GM12878 (cell line): ENCODE results near the gene DNAI2. TPM values are rescaled to one million over a fixed set of nuclear protein-coding genes. Genes with fewer than 3 reads are reported as not detected.

ENCODE experiments used
- ATAC-seq: fragments of 200-7000 bp; cut with Tn5 transposase; 3 replicates; pipeline ENCODE4 v1.9.1; 2020; ENCODE audit warnings: mild to moderate bottlenecking, moderate library complexity
- BruUV-seq: library from RNA; stranded (reverse); fragments of 400-500 nt; replicated peaks from 2 replicates; lab custom pipeline; 2021; lab: Mats Ljungman, UMichigan
- CTCF ChIA-PET: fragments of 300-600 bp; sonication (Branson Sonifier 250); formaldehyde crosslinking; extraction: SDS; loops from one replicate; lab custom pipeline; 2021; ENCODE audit warnings: inconsistent platforms; lab: Yijun Ruan, JAX
- POLR2A ChIA-PET: fragments of 350-600 bp; formaldehyde crosslinking; extraction: SDS; loops from one replicate; lab custom pipeline; 2021; ENCODE audit warnings: inconsistent platforms; lab: Charles Lee
- RAD21 ChIA-PET: fragments of 300-600 bp; sonication (Branson Sonifier 250); formaldehyde crosslinking; loops from one replicate; lab custom pipeline; 2023; ENCODE audit warnings: antibody characterized with exemption; ENCODE audit not compliant: unreplicated experiment; lab: Charles Lee
- SMC1A ChIA-PET: fragments of 300-600 bp; sonication (Branson Sonifier 250); formaldehyde crosslinking; loops from one replicate; lab custom pipeline; 2023; ENCODE audit not compliant: unreplicated experiment, uncharacterized antibody; lab: Charles Lee
- DNase-seq: peaks from one replicate; pipeline ENCODE4 v3.0.0-alpha.2; 2011; ENCODE audit warnings: low read depth, low spot score
- FAIRE-seq: peaks from 3 replicates; lab custom pipeline; 2011; peaks lifted over from hg19 to GRCh38; lab: Jason Lieb, UNC
- H2AFZ ChIP-seq: 2 replicates; pipeline ENCODE4 v1.6.0; 2011; ENCODE audit warnings: low read depth, low read length, control low read depth; ENCODE audit not compliant: control insufficient read depth
- H3K27ac ChIP-seq: 2 replicates; pipeline ENCODE4 v1.5.1; 2011; ENCODE audit warnings: control low read depth; ENCODE audit not compliant: control insufficient read depth, insufficient read depth
- H3K27me3 ChIP-seq, 2 experiments: replicated peaks in 1 of 2; 2 replicates each; pipeline versions ENCODE4 v1.6.0 to v1.6.1; 2011; ENCODE audit warnings: low read length in 1 of 2; ENCODE audit not compliant: control insufficient read depth in 2 of 2, insufficient read depth in 2 of 2
- H3K36me3 ChIP-seq, 2 experiments: 2 replicates each; pipeline ENCODE4 v1.5.1; 2011; ENCODE audit warnings: low read length in 1 of 2; ENCODE audit not compliant: control insufficient read depth in 2 of 2, insufficient read depth in 2 of 2
- H3K4me1 ChIP-seq: 2 replicates; pipeline ENCODE4 v1.6.1; 2011; ENCODE audit warnings: mild to moderate bottlenecking, low read length, moderate library complexity, mixed read lengths; ENCODE audit not compliant: control insufficient read depth, insufficient read depth
- H3K4me2 ChIP-seq: 2 replicates; pipeline ENCODE4 v1.6.0; 2011; ENCODE audit warnings: control low read depth; ENCODE audit not compliant: control insufficient read depth, insufficient read depth
- H3K4me3 ChIP-seq: fragments of 200-600 bp; sonication (generic); 2 replicates; pipeline ENCODE4 v1.5.1; 2016
- H3K79me2 ChIP-seq: 2 replicates; pipeline ENCODE4 v1.6.0; 2011; ENCODE audit warnings: low read length; ENCODE audit not compliant: control insufficient read depth, insufficient read depth
- H3K9ac ChIP-seq: 2 replicates; pipeline ENCODE4 v1.8.0; 2011; ENCODE audit warnings: low read length, control low read depth, mixed read lengths; ENCODE audit not compliant: control insufficient read depth, insufficient read depth
- H3K9me3 ChIP-seq: replicated peaks from 3 replicates; pipeline ENCODE4 v1.5.1; 2011; ENCODE audit warnings: mild to moderate bottlenecking, low read length; ENCODE audit not compliant: control insufficient read depth, insufficient read depth
- H4K20me1 ChIP-seq: 2 replicates; pipeline ENCODE4 v1.6.0; 2011; ENCODE audit not compliant: control insufficient read depth, insufficient read depth
- IKZF2 ChIP-seq, 2 experiments: fragments of 450-650 bp; IDR thresholded peaks; 2 replicates each; pipeline ENCODE4 v1.6.1; 2017; ENCODE audit warnings: mild to moderate bottlenecking in 2 of 2, moderate library complexity in 2 of 2
- JUNB ChIP-seq: IDR thresholded peaks from 2 replicates; pipeline ENCODE4 v1.6.1; 2016; ENCODE audit warnings: antibody characterized with exemption, mild to moderate bottlenecking
- JUND ChIP-seq: IDR thresholded peaks from 2 replicates; pipeline ENCODE4 v1.6.1; 2012; ENCODE audit warnings: low read depth, mild to moderate bottlenecking, low read length, improper control_type of control experiment, moderate library complexity
- KDM1A ChIP-seq: fragments of 200-600 bp; sonication (generic); IDR thresholded peaks from 2 replicates; pipeline ENCODE4 v1.6.1; 2016; ENCODE audit warnings: borderline replicate concordance
- MYB ChIP-seq: fragments of 150-350 bp; IDR thresholded peaks from 2 replicates; pipeline ENCODE4 v1.6.1; 2014; ENCODE audit warnings: mild to moderate bottlenecking, low read depth, low read length, borderline replicate concordance
- NFYB ChIP-seq: IDR thresholded peaks from 2 replicates; pipeline ENCODE4 v1.6.1; 2011; ENCODE audit warnings: low read depth, mild to moderate bottlenecking, low read length, improper control_type of control experiment, moderate library complexity; ENCODE audit not compliant: insufficient read depth
- POLR2AphosphoS5 ChIP-seq: IDR thresholded peaks from 2 replicates; pipeline ENCODE4 v1.6.1; 2011; ENCODE audit warnings: mild to moderate bottlenecking, low read length, inconsistent platforms
- SMAD5 ChIP-seq: IDR thresholded peaks from 2 replicates; pipeline ENCODE4 v1.6.1; 2016; ENCODE audit warnings: antibody characterized with exemption, low read depth
- SREBF1 ChIP-seq: IDR thresholded peaks from 2 replicates; pipeline ENCODE4 v1.6.1; 2012; ENCODE audit warnings: mild to moderate bottlenecking, low read length
- ZNF207 ChIP-seq: fragments of 450-650 bp; IDR thresholded peaks from 2 replicates; pipeline ENCODE4 v1.6.1; 2014; ENCODE audit warnings: antibody characterized with exemption, mild to moderate bottlenecking, borderline replicate concordance
- WGBS: methylation state at CpG from one replicate; pipeline ENCODE4 v1.1.6; 2016; ENCODE audit warnings: low lambda C conversion rate; ENCODE audit not compliant: insufficient replicate concordance, insufficient coverage; ENCODE audit errors: missing lambda C conversion rate; 5-methylcytosine and 5-hydroxymethylcytosine counted together
- in situ Hi-C: fragments of 300-500 bp; cut with MboI; formaldehyde crosslinking; loops from 9 replicates; pipeline ENCODE4 v1.14.3; 2018; ENCODE audit warnings: mixed read lengths
- intact Hi-C: fragments of 100-400 bp; cut with micrococcal nuclease; formaldehyde crosslinking; loops from one replicate; pipeline ENCODE4 v1.14.2; 2022; ENCODE audit not compliant: unreplicated experiment
- polyA plus RNA-seq, 11 experiments: library from polyadenylated mRNA; depleted of rRNA in 4 of 11; unstranded in 6 of 11; stranded (reverse) in 5 of 11; fragments of >200 nt; fragmentation: Nextera tagmentation in 4 of 11; fragmentation: Illumina TruSeq in 1 of 11; extraction: Ambion mirVana in 4 of 11; extraction: Trizol in 1 of 11; gene quantifications; 1 replicate in 1 of 11; 2 replicates in 10 of 11; pipeline versions ENCODE4 v1.2.1 to v1.2.3, GENCODE V29; 2011 to 2016; ENCODE audit warnings: inconsistent platforms in 2 of 11, missing spikeins in 2 of 11, low read depth in 1 of 11
- total RNA-seq, 4 experiments: library from RNA; depleted of rRNA in 3 of 4; stranded (reverse); fragments of >200 nt in 3 of 4; fragmentation: Illumina TruSeq in 1 of 4; extraction: Trizol in 1 of 4; gene quantifications; 2 replicates each; pipeline versions ENCODE4 v1.2.1 to v1.2.3, GENCODE V29; 2013 to 2021

DNAI2 gene
- total and polyA plus RNA-seq, 10 of the 15 experiments (the other 5 are each of a cell fraction or from before 2014, with no cell fraction given): 0.04 to 1.8 (median 0.13) TPM

DNA sequence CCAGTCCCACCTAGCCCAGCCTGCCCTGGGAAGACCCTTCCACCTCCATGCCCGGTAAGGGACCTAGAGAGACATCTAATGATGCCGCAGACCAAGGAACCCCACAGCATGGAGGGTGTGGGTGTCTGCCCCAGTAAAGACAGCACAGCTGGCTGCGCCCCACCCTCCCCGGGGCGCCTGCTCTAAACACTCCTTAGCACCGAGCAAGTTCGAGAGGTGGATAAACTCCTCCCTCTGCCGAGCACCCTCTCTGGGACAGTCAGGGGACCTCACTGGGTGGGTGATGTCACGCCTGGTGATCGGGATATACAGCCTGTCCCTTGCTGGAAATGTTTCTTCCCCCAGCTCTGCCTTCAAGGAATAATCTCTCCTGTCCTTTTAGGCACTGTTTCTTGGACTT is 16.7 kb upstream of the DNAI2 start:
- 79% methylated on average over 10 of the region's 10 CpGs for WGBS
- H2AFZ ChIP-seq: no peak overlapping the region
- ChIA-PET SMC1A (no interaction called here), CTCF (no interaction called here), POLR2A (no interaction called here), RAD21 (no interaction called here)
- no peak overlapping the region for H3K27ac ChIP-seq
- no peaks in the 10 kb centered on the region for H3K4me1 ChIP-seq
- ATAC-seq (no peak), DNase-seq (no peak), FAIRE-seq (no peak)
- H3K79me2 ChIP-seq: no peaks in the 10 kb centered on the region
- H3K36me3 ChIP-seq: peaks cover 0 to 5% of the 10 kb centered on the region in 2 experiments; a peak in 1 of 4 replicates
- no peak overlapping the region for H3K9ac ChIP-seq
- no peaks in the 10 kb centered on the region for H3K9me3 ChIP-seq
- no peaks in the 10 kb centered on the region for H3K27me3 ChIP-seq
- BruUV-seq: no TSS peak
- no peak overlapping the region for H3K4me2 ChIP-seq
- intact Hi-C loops (no loop called here), in situ Hi-C loops (no loop called here)
- no peak for TF ChIP-seq POLR2AphosphoS5
- no peak for TF ChIP-seq MYB
- H4K20me1 ChIP-seq: no peaks in the 10 kb centered on the region
- no peak overlapping the region for H3K4me3 ChIP-seq

- Histone ChIP-seq H3K9me3 (no peaks in the 10 kb centered on the region), H3K4me2 (no peak overlapping the region), H3K4me1 (no peaks in the 10 kb centered on the region), H3K36me3 (no peaks in the 10 kb centered on the region), H3K27me3 (no peaks in the 10 kb centered on the region), H3K79me2 (no peaks in the 10 kb centered on the region), H2AFZ (no peak overlapping the region), H3K9ac (no peak overlapping the region), H3K27ac (no peak overlapping the region), H4K20me1 (no peaks in the 10 kb centered on the region), H3K4me3 (no peak overlapping the region)
- intact Hi-C loops: no loop called here
- ChIA-PET SMC1A (interaction anchor here (1.6 kb wide), 1 partner anchor 37 kb away, joined by 3 read pairs; no protein-coding TSS in a partner anchor), CTCF (interaction anchor here (0.8 to 1.2 kb wide), 2 partner anchors 38 to 109 kb away, joined by 3 read pairs; no protein-coding TSS in a partner anchor), POLR2A (interaction anchor here (1.8 kb wide), 1 partner anchor 20 kb away, joined by 4 read pairs; no protein-coding TSS in a partner anchor), RAD21 (no interaction called here)
- no peak for FAIRE-seq
- BruUV-seq: no TSS peak
- no peak for TF ChIP-seq NFYB
- no peak for TF ChIP-seq JUNB
- no peak for TF ChIP-seq ZNF207
- TF ChIP-seq KDM1A: no peak
- no peak for TF ChIP-seq JUND
- TF ChIP-seq SMAD5: no peak
- TF ChIP-seq SREBF1: no peak
- no peak for TF ChIP-seq IKZF2 (IDR thresholded peaks at IDR 0.05)
- WGBS: 38% methylated on average over 21 of the region's 21 CpGs
- in situ Hi-C loops: no loop called here
- no peak for DNase-seq
- ATAC-seq: no peak
Observed at GRCh38 chr17:74259667-74260524, 14.1 kb upstream of the DNAI2 start.
